ENCODE results near the gene FAF1. TPM values are rescaled to one million over a fixed set of nuclear protein-coding genes. Genes with fewer than 3 reads are reported as not detected.

FAF1 gene
- total and polyA plus RNA-seq, 4 donors = 8.6 to 45.0 (median 18.2) TPM

DNA sequence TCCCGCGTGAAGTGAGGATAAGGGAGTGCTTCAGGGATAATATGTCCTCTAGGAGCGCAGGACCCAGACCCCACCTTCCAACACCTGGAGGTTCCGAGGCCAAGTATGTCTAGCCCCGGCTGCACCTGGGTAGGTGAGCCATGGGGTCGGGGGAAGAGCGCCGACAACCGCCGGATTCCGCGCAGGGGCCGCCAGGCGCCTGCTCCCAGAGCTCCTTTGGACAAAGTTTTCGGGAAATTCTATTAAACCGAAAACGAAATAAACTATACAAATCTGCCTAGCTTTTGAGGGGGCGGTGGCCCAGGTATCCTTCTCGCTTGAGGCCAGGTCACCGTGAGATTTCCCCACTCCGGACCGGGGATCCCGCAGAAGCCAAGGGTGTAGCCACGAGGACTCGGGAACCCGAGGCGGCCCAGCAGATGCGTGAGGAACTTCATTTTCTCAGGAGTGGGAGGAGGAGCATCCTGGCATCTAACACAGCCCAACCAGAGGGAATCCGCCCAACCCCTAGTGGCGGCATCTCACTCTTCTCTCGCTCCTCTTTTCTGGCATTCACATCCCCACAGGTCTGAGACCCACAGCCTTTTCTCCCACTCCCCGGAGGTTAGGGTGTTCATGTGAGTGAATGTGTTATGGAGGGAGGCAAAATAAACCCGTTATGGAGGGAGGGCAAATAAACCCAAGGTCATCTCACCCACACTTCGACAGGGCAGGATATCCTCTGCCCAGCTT lies 534.5 kb downstream of the FAF1 start:
- Histone ChIP-seq H3K36me3 (ENCODE audit: control insufficient read depth in 4 of 4, insufficient read depth in 3 of 4, low read depth in 1 of 4, low read length in 3 of 4) (no peaks in the 10 kb centered on the region), H3K9ac (ENCODE audit: low read depth in 1 of 2, low read length in 2 of 2) (no peak overlapping the region), H3K4me1 (ENCODE audit: control insufficient read depth in 4 of 4, insufficient read depth in 4 of 4, low read length in 3 of 4) (peaks cover 22 to 42% (median 30%) of the 10 kb centered on the region in 4 donors), H3K27me3 (ENCODE audit: control insufficient read depth in 4 of 4, insufficient read depth in 4 of 4, low read length in 3 of 4) (peaks cover 15 to 30% (median 23%) of the 10 kb centered on the region in 4 donors), H3K27ac (ENCODE audit: low read depth in 1 of 2, low read length in 2 of 2) (no peak overlapping the region), H3K9me3 (ENCODE audit: control insufficient read depth in 4 of 4, low read length in 3 of 4) (no peaks in the 10 kb centered on the region), H3K4me3 (ENCODE audit: low read depth in 1 of 3, low read length in 3 of 3) (no peak overlapping the region)
- no peak for TF ChIP-seq TAF1 (conservative IDR thresholded peaks at IDR 0.05)
- TF ChIP-seq ZBTB33 (IDR thresholded peaks at IDR 0.05) = no peak
- TF ChIP-seq REST (IDR thresholded peaks at IDR 0.05) = no peak
- no peak for DNase-seq (ENCODE audit: low spot score)
- 9% methylated on average over 34 of the region's 34 CpGs for WGBS

DNA sequence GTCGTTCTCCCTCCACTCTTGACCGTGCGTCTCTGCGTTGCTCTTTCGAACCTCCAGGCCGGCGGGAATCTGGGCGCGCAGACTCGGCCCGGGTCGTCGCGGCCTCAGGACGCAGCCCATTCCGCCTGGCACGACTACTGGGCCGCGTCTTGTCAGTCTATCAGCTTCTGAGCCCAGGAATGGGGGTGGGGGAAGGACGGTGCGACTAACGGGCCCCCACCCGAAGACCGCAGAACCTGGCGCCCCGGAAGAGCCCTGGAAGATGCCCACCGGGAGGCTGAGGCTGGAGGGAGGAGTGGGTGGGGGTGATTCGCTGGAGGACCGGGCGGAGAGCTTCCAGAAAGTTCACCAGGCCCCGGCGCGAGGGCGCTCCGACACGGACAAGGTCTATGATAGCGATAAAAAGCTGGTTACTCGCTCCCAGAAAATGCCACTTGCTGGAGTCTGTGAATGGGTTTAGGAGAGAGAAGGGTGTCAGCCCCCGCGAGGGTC lies 535.1 kb downstream of the FAF1 start:
- Histone ChIP-seq H3K27me3 (ENCODE audit: control insufficient read depth in 4 of 4, insufficient read depth in 4 of 4, low read length in 3 of 4) (peaks cover 13 to 26% (median 23%) of the 10 kb centered on the region in 4 donors), H3K36me3 (ENCODE audit: control insufficient read depth in 4 of 4, insufficient read depth in 3 of 4, low read depth in 1 of 4, low read length in 3 of 4) (no peaks in the 10 kb centered on the region), H3K4me1 (ENCODE audit: control insufficient read depth in 4 of 4, insufficient read depth in 4 of 4, low read length in 3 of 4) (peaks cover 22 to 42% (median 31%) of the 10 kb centered on the region in 4 donors), H3K4me3 (ENCODE audit: low read depth in 1 of 3, low read length in 3 of 3) (no peak overlapping the region), H3K27ac (ENCODE audit: low read depth in 1 of 2, low read length in 2 of 2) (no peak overlapping the region), H3K9me3 (ENCODE audit: control insufficient read depth in 4 of 4, low read length in 3 of 4) (no peaks in the 10 kb centered on the region), H3K9ac (ENCODE audit: low read depth in 1 of 2, low read length in 2 of 2) (no peak overlapping the region)
- no peak for DNase-seq (ENCODE audit: low spot score)
- TF ChIP-seq FOXA1 (IDR thresholded peaks at IDR 0.05) (no peak), EGR1 (IDR thresholded peaks at IDR 0.05; ENCODE audit: low read depth in 2 of 2) (no peak), HNF4G (IDR thresholded peaks at IDR 0.05) (no peak), RAD21 (IDR thresholded peaks at IDR 0.05) (no peak), YY1 (IDR thresholded peaks at IDR 0.05) (no peak), TAF1 (conservative IDR thresholded peaks at IDR 0.05) (no peak), NR2F2 (IDR thresholded peaks at IDR 0.05) (no peak)
- TF ChIP-seq, protein P1, sequence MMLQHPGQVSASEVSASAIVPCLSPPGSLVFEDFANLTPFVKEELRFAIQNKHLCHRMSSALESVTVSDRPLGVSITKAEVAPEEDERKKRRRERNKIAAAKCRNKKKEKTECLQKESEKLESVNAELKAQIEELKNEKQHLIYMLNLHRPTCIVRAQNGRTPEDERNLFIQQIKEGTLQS (IDR thresholded peaks at IDR 0.05) = no peak
- TF ChIP-seq, protein P2, sequence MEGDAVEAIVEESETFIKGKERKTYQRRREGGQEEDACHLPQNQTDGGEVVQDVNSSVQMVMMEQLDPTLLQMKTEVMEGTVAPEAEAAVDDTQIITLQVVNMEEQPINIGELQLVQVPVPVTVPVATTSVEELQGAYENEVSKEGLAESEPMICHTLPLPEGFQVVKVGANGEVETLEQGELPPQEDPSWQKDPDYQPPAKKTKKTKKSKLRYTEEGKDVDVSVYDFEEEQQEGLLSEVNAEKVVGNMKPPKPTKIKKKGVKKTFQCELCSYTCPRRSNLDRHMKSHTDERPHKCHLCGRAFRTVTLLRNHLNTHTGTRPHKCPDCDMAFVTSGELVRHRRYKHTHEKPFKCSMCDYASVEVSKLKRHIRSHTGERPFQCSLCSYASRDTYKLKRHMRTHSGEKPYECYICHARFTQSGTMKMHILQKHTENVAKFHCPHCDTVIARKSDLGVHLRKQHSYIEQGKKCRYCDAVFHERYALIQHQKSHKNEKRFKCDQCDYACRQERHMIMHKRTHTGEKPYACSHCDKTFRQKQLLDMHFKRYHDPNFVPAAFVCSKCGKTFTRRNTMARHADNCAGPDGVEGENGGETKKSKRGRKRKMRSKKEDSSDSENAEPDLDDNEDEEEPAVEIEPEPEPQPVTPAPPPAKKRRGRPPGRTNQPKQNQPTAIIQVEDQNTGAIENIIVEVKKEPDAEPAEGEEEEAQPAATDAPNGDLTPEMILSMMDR (IDR thresholded peaks at IDR 0.05; ENCODE audit: low read depth, low read length, missing input control) = no peak
- TF ChIP-seq, protein P3, sequence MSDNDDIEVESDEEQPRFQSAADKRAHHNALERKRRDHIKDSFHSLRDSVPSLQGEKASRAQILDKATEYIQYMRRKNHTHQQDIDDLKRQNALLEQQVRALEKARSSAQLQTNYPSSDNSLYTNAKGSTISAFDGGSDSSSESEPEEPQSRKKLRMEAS (IDR thresholded peaks at IDR 0.05) = no peak
- 9% methylated on average over 40 of the region's 40 CpGs for WGBS

Data from liver (tissue), 9 donors.